HepG2 (cell line): Measurements from ENCODE around the gene CEACAM16. TPM values are rescaled to one million over a fixed set of nuclear protein-coding genes. Genes with fewer than 3 reads are reported as not detected.
A peak's percentile ranks its signal among the peaks of the same experiment; 100 is the strongest.

Experiments used
- ATAC-seq: fragments of 200-7000 bp; cut with Tn5 transposase; 3 replicates; pipeline ENCODE4 v1.9.1; 2020; ENCODE audit warnings: mild to moderate bottlenecking, moderate library complexity
- BruUV-seq: library from RNA; stranded (reverse); fragments of 400-500 nt; replicated peaks from 2 replicates; lab custom pipeline; 2021; lab: Mats Ljungman, UMichigan
- CTCF ChIA-PET: fragments of 300-600 bp; formaldehyde crosslinking; extraction: SDS; loops from one replicate; lab custom pipeline; 2021; ENCODE audit warnings: low total read pairs, inconsistent platforms, low intra/inter-chr PET ratio; lab: Yijun Ruan, JAX
- POLR2A ChIA-PET: fragments of 350-600 bp; sonication (Branson Sonifier 250); formaldehyde crosslinking; loops from one replicate; lab custom pipeline; 2020; ENCODE audit warnings: antibody characterized with exemption, inconsistent platforms; lab: Yijun Ruan, JAX
- DNase-seq: peaks from one replicate; pipeline ENCODE4 v3.0.0-alpha.2; 2015; ENCODE audit warnings: low spot score
- FAIRE-seq: peaks from 3 replicates; lab custom pipeline; 2011; peaks lifted over from hg19 to GRCh38; lab: Jason Lieb, UNC
- H2AFZ ChIP-seq: one replicate; pipeline ENCODE4 v1.6.1; 2011; ENCODE audit warnings: low read length, inconsistent platforms
- H3K27ac ChIP-seq: fragments of 300-600 bp; 3 replicates; pipeline ENCODE4 v1.8.0; 2011; ENCODE audit warnings: mixed run types, mild to moderate bottlenecking, mixed read lengths, low read length, inconsistent platforms; ENCODE audit not compliant: insufficient read depth; ENCODE audit errors: extremely low read length
- H3K27me3 ChIP-seq, 2 experiments: fragments of 200-600 bp in 1 of 2; 2 replicates in 1 of 2; 3 replicates in 1 of 2; pipeline versions ENCODE4 v1.6.0 to v1.8.0; 2011; ENCODE audit warnings: low read length in 2 of 2, mild to moderate bottlenecking in 2 of 2, moderate library complexity in 2 of 2, inconsistent platforms in 1 of 2; ENCODE audit not compliant: insufficient read depth in 2 of 2, control insufficient read depth in 1 of 2
- H3K36me3 ChIP-seq, 2 experiments: fragments of 200-600 bp in 1 of 2; replicated peaks in 1 of 2; 2 replicates in 1 of 2; 3 replicates in 1 of 2; pipeline versions ENCODE4 v1.5.1 to v1.8.0; 2011; ENCODE audit warnings: low read length in 2 of 2, inconsistent platforms in 1 of 2; ENCODE audit not compliant: insufficient read depth in 2 of 2, control insufficient read depth in 1 of 2
- H3K4me1 ChIP-seq: 2 replicates; pipeline ENCODE4 v1.5.1; 2012; ENCODE audit warnings: low read length, inconsistent platforms; ENCODE audit not compliant: insufficient read depth
- H3K4me2 ChIP-seq: 2 replicates; pipeline ENCODE4 v1.6.0; 2011; ENCODE audit warnings: low read depth, low read length, inconsistent platforms
- H3K4me3 ChIP-seq, 3 experiments: fragments of 200-600 bp in 1 of 3; sonication (generic), shearing (Covaris generic) in 1 of 3; replicated peaks in 1 of 3; 2 replicates each; pipeline ENCODE4 v1.5.1; 2011 to 2016; ENCODE audit warnings: low read length in 3 of 3, inconsistent platforms in 2 of 3, low read depth in 2 of 3, mild to moderate bottlenecking in 2 of 3, control low read depth in 1 of 3, mixed read lengths in 1 of 3; ENCODE audit not compliant: insufficient read depth in 1 of 3
- H3K79me2 ChIP-seq: one replicate; pipeline ENCODE4 v1.6.1; 2011; ENCODE audit warnings: low read length, inconsistent platforms; ENCODE audit not compliant: insufficient read depth
- H3K9ac ChIP-seq: 2 replicates; pipeline ENCODE4 v1.6.0; 2011; ENCODE audit warnings: mild to moderate bottlenecking, low read depth, low read length, inconsistent platforms; ENCODE audit not compliant: insufficient read depth
- H3K9me3 ChIP-seq: 2 replicates; pipeline ENCODE4 v1.5.1; 2012; ENCODE audit warnings: mild to moderate bottlenecking, low read length
- H4K20me1 ChIP-seq: 2 replicates; pipeline ENCODE4 v1.6.0; 2011; ENCODE audit warnings: inconsistent platforms, mild to moderate bottlenecking, low read length, moderate library complexity; ENCODE audit not compliant: insufficient read depth
- AGO1 ChIP-seq: fragments of 200-400 bp; formaldehyde crosslinking; IDR thresholded peaks from 2 replicates; pipeline ENCODE4 v1.6.1; 2017; ENCODE audit warnings: mild to moderate bottlenecking, low read depth, low read length, moderate library complexity; ENCODE audit not compliant: poor library complexity, severe bottlenecking
- DZIP1 ChIP-seq: sonication (generic); formaldehyde crosslinking; IDR thresholded peaks from 2 replicates; pipeline ENCODE4 v1.5.0; 2020; ENCODE audit warnings: mild to moderate bottlenecking, missing genetic modification reagents
- EZH2 ChIP-seq: conservative IDR thresholded peaks from 2 replicates; pipeline ENCODE4 v1.6.1; 2012; ENCODE audit warnings: mild to moderate bottlenecking, low read depth, low read length, moderate library complexity
- GMEB2 ChIP-seq: IDR thresholded peaks from 2 replicates; pipeline ENCODE4 v1.6.1; 2016; ENCODE audit warnings: missing biosample characterization, missing genetic modification reagents, low read depth
- HHEX ChIP-seq: IDR thresholded peaks from 2 replicates; pipeline ENCODE4 v1.6.1; 2016; ENCODE audit warnings: control low read depth
- KAT7 ChIP-seq: IDR thresholded peaks from 2 replicates; pipeline ENCODE4 v1.6.1; 2018; ENCODE audit warnings: borderline replicate concordance, missing compliant biosample characterization
- ZFP37 ChIP-seq: sonication (generic); formaldehyde crosslinking; IDR thresholded peaks from 2 replicates; pipeline ENCODE4 v1.4.0; 2020; ENCODE audit warnings: missing genetic modification reagents, borderline replicate concordance
- ZHX2 ChIP-seq, 2 experiments: sonication (generic) in 1 of 2; formaldehyde crosslinking in 1 of 2; IDR thresholded peaks; 2 replicates each; pipeline versions ENCODE4 v1.6.1 to v1.9.0; 2014 to 2022; ENCODE audit warnings: antibody characterized with exemption in 1 of 2, borderline replicate concordance in 1 of 2, inconsistent platforms in 1 of 2, low read depth in 1 of 2, missing genetic modification reagents in 1 of 2
- ZKSCAN5 ChIP-seq: sonication (generic); formaldehyde crosslinking; IDR thresholded peaks from 2 replicates; pipeline ENCODE4 v1.5.1; 2020; ENCODE audit warnings: mild to moderate bottlenecking, missing genetic modification reagents
- ZSCAN22 ChIP-seq: sonication (generic); formaldehyde crosslinking; IDR thresholded peaks from 2 replicates; pipeline ENCODE4 v1.4.0; 2020; ENCODE audit warnings: mild to moderate bottlenecking, missing genetic modification reagents
- WGBS: methylation state at CpG from one replicate; pipeline ENCODE4 v1.1.6; 2017; ENCODE audit warnings: low lambda C conversion rate; 5-methylcytosine and 5-hydroxymethylcytosine counted together
- in situ Hi-C: cut with HindIII; loops from 2 replicates; pipeline ENCODE4 v1.10.0; 2017; ENCODE audit warnings: low pct_unique_long_range_greater_than_20kb; ENCODE audit not compliant: extremely low pct_ligation_motif_present
- intact Hi-C: fragments of 100-400 bp; cut with micrococcal nuclease; formaldehyde crosslinking; loops from one replicate; pipeline ENCODE4 v1.10.0; 2022; ENCODE audit not compliant: unreplicated experiment
- polyA plus RNA-seq, 8 experiments: library from polyadenylated mRNA; depleted of rRNA in 3 of 8; stranded (reverse) in 7 of 8; unstranded in 1 of 8; fragments of >200 nt; fragmentation: Illumina TruSeq in 4 of 8; extraction: Trizol in 4 of 8; gene quantifications; 2 replicates each; pipeline versions ENCODE4 v1.2.1 to v1.2.3, GENCODE V29; 2011 to 2016; ENCODE audit warnings: low read depth in 4 of 8, missing spikeins in 1 of 8, mixed read lengths in 1 of 8; ENCODE audit not compliant: insufficient read depth in 1 of 8
- total RNA-seq, 5 experiments: library from RNA; depleted of rRNA; stranded (reverse); fragments of >200 nt; fragmentation: Illumina TruSeq; extraction: Trizol; gene quantifications; 2 replicates each; pipeline ENCODE4 v1.2.3, GENCODE V29; 2016; ENCODE audit warnings: low read depth in 1 of 5

CEACAM16 gene
- total and polyA plus RNA-seq, 2 of the 13 experiments (the other 11 are each of a cell fraction or from before 2014, with no cell fraction given): not detected

DNA sequence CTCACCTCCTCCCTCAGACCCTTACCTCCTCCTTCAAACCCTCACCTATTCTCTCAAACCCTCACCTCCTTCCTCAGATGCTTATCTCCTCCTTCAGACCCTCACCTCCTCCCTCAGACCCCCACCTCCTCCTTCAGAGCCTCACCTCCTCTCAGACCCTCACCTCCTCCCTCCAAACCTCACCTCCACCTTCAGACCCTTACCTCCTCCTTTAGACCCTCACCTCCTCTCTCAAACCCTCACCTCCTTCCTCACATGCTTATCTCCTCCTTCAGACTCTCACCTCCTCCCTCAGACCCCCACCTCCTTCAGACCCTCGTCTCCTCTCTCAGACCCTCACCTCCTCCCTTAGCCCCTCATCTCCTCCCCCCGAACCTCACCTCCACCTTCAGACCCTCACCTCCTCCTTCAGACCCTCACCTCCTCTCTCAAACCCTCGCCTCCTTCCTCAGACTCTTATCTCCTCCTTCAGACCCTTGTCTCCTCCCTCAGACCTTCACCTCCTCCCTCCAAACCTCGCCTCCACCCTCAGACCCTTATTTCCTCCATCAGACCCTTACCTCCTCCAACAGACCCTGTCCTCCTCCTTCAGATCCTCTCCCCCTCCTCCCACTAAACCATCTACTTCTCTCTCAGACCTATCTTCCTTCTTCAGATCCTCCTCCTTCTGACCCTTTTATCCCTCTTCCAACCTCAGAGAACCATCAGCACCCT, 47.1 kb downstream of the CEACAM16 start:
- intact Hi-C loops (no loop called here), in situ Hi-C loops (no loop called here)
- H3K9me3 ChIP-seq: no peaks in the 10 kb centered on the region
- H2AFZ ChIP-seq: no peak overlapping the region
- DNase-seq (no peak), ATAC-seq (no peak), FAIRE-seq (no peak)
- H3K4me3 ChIP-seq: no peak overlapping the region
- no peak overlapping the region for H3K9ac ChIP-seq
- CTCF ChIA-PET: no interaction called here
- H3K27me3 ChIP-seq: no peaks in the 10 kb centered on the region; a peak in 1 of 5 replicates
- H3K4me1 ChIP-seq: peaks cover 82% of the 10 kb centered on the region
- TF ChIP-seq ZKSCAN5 (peak; percentile 97), DZIP1 (CRISPR knock-in tag) (no peak), ZHX2 (IDR thresholded peaks at IDR 0.05; ENCODE audit: low read depth) (no peak), ZHX2 (CRISPR knock-in tag; IDR thresholded peaks at IDR 0.05; ENCODE audit: borderline replicate concordance) (no peak), KAT7 (CRISPR knock-in tag) (no peak), HHEX (CRISPR knock-in tag) (no peak), ZFP37 (CRISPR knock-in tag) (no peak), ZSCAN22 (CRISPR knock-in tag) (peak; percentile 98), EZH2 (no peak), GMEB2 (CRISPR knock-in tag) (no peak), AGO1 (no peak)
- WGBS: 56% methylated on average over 4 of the region's 4 CpGs
- H3K27ac ChIP-seq: no peak overlapping the region
- BruUV-seq: no TSS peak
- H4K20me1 ChIP-seq: no peaks in the 10 kb centered on the region
- no peaks in the 10 kb centered on the region; a peak in 2 of 5 replicates for H3K36me3 ChIP-seq
- H3K4me2 ChIP-seq: no peak overlapping the region; the same call in 1 of the 2 replicates
- peaks cover 16% of the 10 kb centered on the region for H3K79me2 ChIP-seq
- POLR2A ChIA-PET: interaction anchor here (0.9 to 2.0 kb wide), 4 partner anchors 10 to 100 kb away, joined by 3 to 8 read pairs (median 4); partner anchors contain the start of gene NECTIN2
